GM23248 (cell line): ENCODE measurements around the gene RIPPLY3. TPM values are rescaled to one million over a fixed set of nuclear protein-coding genes. Genes with fewer than 3 reads are reported as not detected.

Experiments
- DNase-seq: peaks from one replicate; pipeline ENCODE4 v3.0.0-alpha.2; 2015
- H2AFZ ChIP-seq: fragments of 200-600 bp; sonication (generic); 2 replicates; pipeline ENCODE4 v1.6.1; 2016; ENCODE audit warnings: antibody characterized with exemption
- H3F3A ChIP-seq: fragments of 200-600 bp; sonication (generic); 2 replicates; pipeline ENCODE4 v1.6.1; 2016; ENCODE audit warnings: mild to moderate bottlenecking, antibody characterized with exemption, mixed run types; ENCODE audit not compliant: insufficient read depth
- H3K27ac ChIP-seq: fragments of 200-600 bp; sonication (generic); 2 replicates; pipeline ENCODE4 v1.5.1; 2016; ENCODE audit warnings: mild to moderate bottlenecking
- H3K27me3 ChIP-seq: fragments of 200-600 bp; sonication (generic); replicated peaks from 2 replicates; pipeline ENCODE4 v1.6.1; 2016; ENCODE audit warnings: mild to moderate bottlenecking; ENCODE audit not compliant: insufficient read depth
- H3K36me3 ChIP-seq: fragments of 200-600 bp; sonication (generic); 2 replicates; pipeline ENCODE4 v1.6.1; 2016; ENCODE audit warnings: low read depth, mild to moderate bottlenecking
- H3K4me1 ChIP-seq: fragments of 200-600 bp; sonication (generic); 2 replicates; pipeline ENCODE4 v1.6.1; 2016; ENCODE audit warnings: mild to moderate bottlenecking; ENCODE audit not compliant: insufficient read depth
- H3K4me2 ChIP-seq: fragments of 200-600 bp; sonication (generic); one replicate; pipeline ENCODE4 v1.6.1; 2016; ENCODE audit warnings: mild to moderate bottlenecking; ENCODE audit not compliant: unreplicated experiment
- H3K4me3 ChIP-seq: fragments of 200-600 bp; sonication (generic); 2 replicates; pipeline ENCODE4 v1.5.1; 2016; ENCODE audit warnings: mild to moderate bottlenecking
- H3K79me2 ChIP-seq: fragments of 200-600 bp; sonication (generic); 2 replicates; pipeline ENCODE4 v1.6.1; 2016; ENCODE audit warnings: mild to moderate bottlenecking; ENCODE audit not compliant: insufficient read depth
- H3K9ac ChIP-seq: fragments of 200-600 bp; sonication (generic); 2 replicates; pipeline ENCODE4 v1.6.1; 2016; ENCODE audit warnings: mild to moderate bottlenecking
- H3K9me2 ChIP-seq: fragments of 200-600 bp; sonication (generic); 2 replicates; pipeline ENCODE4 v1.6.1; 2016; ENCODE audit warnings: mixed run types, mild to moderate bottlenecking, moderate library complexity; ENCODE audit not compliant: insufficient read depth
- H3K9me3 ChIP-seq: fragments of 200-600 bp; sonication (generic); one replicate; pipeline ENCODE4 v1.6.1; 2017; ENCODE audit warnings: low read depth
- H4K20me1 ChIP-seq: fragments of 200-600 bp; sonication (generic); 2 replicates; pipeline ENCODE4 v1.6.0; 2016; ENCODE audit not compliant: insufficient read depth
- EZH2 ChIP-seq: fragments of 200-600 bp; sonication (generic); IDR thresholded peaks from 2 replicates; pipeline ENCODE4 v1.6.1; 2018; ENCODE audit warnings: antibody characterized with exemption, mild to moderate bottlenecking; ENCODE audit not compliant: insufficient read depth, poor library complexity, severe bottlenecking
- EZH2phosphoT487 ChIP-seq: fragments of 200-600 bp; sonication (generic); IDR thresholded peaks from 2 replicates; pipeline ENCODE4 v1.6.1; 2018; ENCODE audit warnings: antibody characterized with exemption, moderate library complexity, mild to moderate bottlenecking, low read depth; ENCODE audit not compliant: insufficient read depth
- WGBS, 2 experiments: methylation state at CpG; one replicate each; pipeline ENCODE4 v1.1.6; 2015 to 2017; ENCODE audit warnings: low lambda C conversion rate in 2 of 2, low coverage in 1 of 2; ENCODE audit errors: missing lambda C conversion rate in 2 of 2; 5-methylcytosine and 5-hydroxymethylcytosine counted together
- in situ Hi-C: fragments of 300-500 bp; cut with MboI; formaldehyde crosslinking; loops from 2 replicates; pipeline ENCODE4 v1.15.0; 2020
- polyA plus RNA-seq: library from polyadenylated mRNA; unstranded; fragments of >200 nt; fragmentation: Nextera tagmentation; extraction: Ambion mirVana; gene quantifications from 2 replicates; pipeline ENCODE4 v1.2.1, GENCODE V29; 2016
- total RNA-seq: library from RNA; depleted of rRNA; stranded (reverse); fragments of >200 nt; shearing (Covaris generic); gene quantifications from 2 replicates; pipeline ENCODE4 v1.2.3, GENCODE V29; 2014

Gene RIPPLY3
- total and polyA plus RNA-seq, 2 experiments from 2014 or later: not detected

GRCh38 chr21:36962098-36962780 is 44.3 kb upstream of the RIPPLY3 start:
- 96 to 98% methylated on average over 11 of the region's 11 CpGs for WGBS, 2 experiments
- peaks cover 22% of the 10 kb centered on the region for H3K79me2 ChIP-seq
- no peak overlapping the region for H2AFZ ChIP-seq
- H3K27ac ChIP-seq: no peak overlapping the region
- H3K4me1 ChIP-seq: peaks cover 7% of the 10 kb centered on the region; the same call in 1 of the 2 replicates
- no peak for DNase-seq
- in situ Hi-C loops: no loop called here
- H4K20me1 ChIP-seq: no peaks in the 10 kb centered on the region
- H3K9ac ChIP-seq: no peak overlapping the region
- H3K9me2 ChIP-seq: no peaks in the 10 kb centered on the region
- H3K27me3 ChIP-seq: no peaks in the 10 kb centered on the region
- no peak for TF ChIP-seq EZH2phosphoT487
- TF ChIP-seq EZH2: no peak
- H3K36me3 ChIP-seq: peaks cover 4% of the 10 kb centered on the region; the same call in 1 of the 2 replicates
- no peak overlapping the region for H3K4me2 ChIP-seq
- H3K4me3 ChIP-seq: no peak overlapping the region
- H3K9me3 ChIP-seq: no peaks in the 10 kb centered on the region
- no peaks in the 10 kb centered on the region for H3F3A ChIP-seq

DNA sequence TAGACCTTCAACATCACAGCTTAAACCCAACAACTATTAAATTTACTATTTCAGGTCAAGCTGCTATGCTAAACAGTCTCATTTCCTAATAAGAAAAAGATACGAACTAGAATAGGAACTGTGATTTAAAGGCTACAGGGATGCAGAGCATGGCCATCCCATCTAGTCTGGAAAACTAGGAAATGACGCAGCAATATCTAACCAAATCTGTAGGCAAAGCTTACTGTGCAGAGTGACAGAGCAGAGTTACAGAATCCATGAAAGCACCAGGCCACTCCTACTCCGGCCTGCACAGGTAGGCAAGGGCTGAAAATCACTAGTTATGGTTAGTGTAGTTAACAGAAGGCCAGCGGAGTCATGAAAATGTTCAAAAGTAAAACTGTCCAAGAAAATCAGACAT is 42.1 kb upstream of the RIPPLY3 start:
- Histone ChIP-seq H3K4me3 (no peak overlapping the region), H3K9me2 (no peaks in the 10 kb centered on the region), H3K9ac (no peak overlapping the region), H3K79me2 (peaks cover 22% of the 10 kb centered on the region), H3F3A (no peaks in the 10 kb centered on the region), H3K36me3 (peaks cover 4% of the 10 kb centered on the region; the same call in 1 of the 2 replicates), H4K20me1 (no peaks in the 10 kb centered on the region), H3K27ac (no peak overlapping the region), H3K4me2 (no peak overlapping the region), H3K27me3 (no peaks in the 10 kb centered on the region), H3K4me1 (peaks cover 7% of the 10 kb centered on the region; the same call in 1 of the 2 replicates), H2AFZ (no peak overlapping the region), H3K9me3 (no peaks in the 10 kb centered on the region)
- DNase-seq: no peak
- TF ChIP-seq EZH2phosphoT487: no peak
- no peak for TF ChIP-seq EZH2
- WGBS, 2 experiments: 99 to 100% methylated on average over 4 of the region's 4 CpGs
- in situ Hi-C loops: no loop called here

DNA sequence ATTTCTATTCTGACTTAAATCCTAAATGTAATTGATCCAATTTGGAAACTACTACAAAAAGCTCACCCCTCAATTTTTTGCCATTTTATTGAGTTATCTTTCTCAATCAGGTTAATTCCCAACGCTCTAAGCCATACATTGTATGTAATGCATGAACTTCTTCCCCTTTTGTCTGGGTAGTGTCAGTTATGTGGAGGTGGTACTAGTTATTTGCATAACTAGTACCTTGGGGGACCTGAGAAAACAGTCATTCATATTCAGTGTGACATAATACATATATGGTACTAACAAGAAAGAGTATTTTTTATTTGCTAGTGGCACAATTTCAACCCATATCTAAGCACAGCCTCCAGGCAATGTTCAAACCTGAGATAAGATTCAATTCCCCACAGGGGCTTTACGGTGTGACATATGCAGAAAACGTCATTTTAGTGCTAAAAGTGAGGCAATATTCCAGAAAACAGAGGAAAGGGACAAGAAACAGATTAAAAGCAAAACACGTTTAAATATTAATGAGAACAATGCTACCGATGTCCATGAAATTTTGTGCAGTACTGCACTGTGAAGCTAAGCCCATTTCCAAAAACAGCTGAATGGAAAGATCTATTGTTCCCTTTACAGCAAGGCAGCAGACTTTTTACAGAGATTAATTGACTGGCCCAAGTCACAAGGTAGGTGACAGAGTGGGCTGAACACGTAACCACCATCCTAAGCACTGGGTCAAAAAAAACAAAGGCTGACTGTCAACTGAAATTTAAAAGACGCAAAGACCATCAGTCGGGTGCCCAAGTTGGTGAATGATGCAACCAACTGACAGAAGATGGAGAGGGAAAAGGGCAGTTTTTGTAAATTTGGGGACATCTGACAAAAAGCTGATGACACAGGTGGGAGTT is 41.4 kb upstream of the RIPPLY3 start:
- peak overlapping the region; percentile 86 for H3K9ac ChIP-seq
- H3F3A ChIP-seq: no peaks in the 10 kb centered on the region
- no peaks in the 10 kb centered on the region for H4K20me1 ChIP-seq
- H2AFZ ChIP-seq: peak overlapping the region; percentile 85; the same call in 1 of the 2 replicates
- H3K79me2 ChIP-seq: peaks cover 22% of the 10 kb centered on the region
- H3K9me3 ChIP-seq: no peaks in the 10 kb centered on the region
- no peaks in the 10 kb centered on the region for H3K27me3 ChIP-seq
- in situ Hi-C loops: no loop called here
- TF ChIP-seq EZH2 (no peak), EZH2phosphoT487 (no peak)
- H3K4me1 ChIP-seq: peaks cover 7% of the 10 kb centered on the region; the same call in 1 of the 2 replicates
- no peak for DNase-seq
- H3K27ac ChIP-seq: no peak overlapping the region
- H3K9me2 ChIP-seq: no peaks in the 10 kb centered on the region
- WGBS, 2 experiments: 73 to 80% methylated on average over 8 of the region's 8 CpGs
- H3K4me3 ChIP-seq: peak overlapping the region; percentile 89
- peaks cover 4% of the 10 kb centered on the region; the same call in 1 of the 2 replicates for H3K36me3 ChIP-seq
- peak overlapping the region; percentile 80 for H3K4me2 ChIP-seq

GRCh38 chr21:36965720-36966065 is 40.8 kb upstream of the RIPPLY3 start:
- H3K36me3 ChIP-seq: peaks cover under 1% of the 10 kb centered on the region; the same call in 1 of the 2 replicates
- H3K27me3 ChIP-seq: no peaks in the 10 kb centered on the region
- no peaks in the 10 kb centered on the region for H3K9me2 ChIP-seq
- H4K20me1 ChIP-seq: no peaks in the 10 kb centered on the region
- no peak overlapping the region for H3K27ac ChIP-seq
- peak overlapping the region; percentile 86 for H3K9ac ChIP-seq
- peak overlapping the region; percentile 89 for H3K4me3 ChIP-seq
- H3K9me3 ChIP-seq: no peaks in the 10 kb centered on the region
- H3K4me2 ChIP-seq: peak overlapping the region; percentile 80
- no peaks in the 10 kb centered on the region for H3F3A ChIP-seq
- peak overlapping the region; percentile 85 for H2AFZ ChIP-seq
- DNase-seq: no peak
- peaks cover 22% of the 10 kb centered on the region for H3K79me2 ChIP-seq
- TF ChIP-seq EZH2phosphoT487: no peak
- no peak for TF ChIP-seq EZH2
- peaks cover 7% of the 10 kb centered on the region; the same call in 1 of the 2 replicates for H3K4me1 ChIP-seq
- 47 to 54% methylated on average over 10 of the region's 10 CpGs for WGBS, 2 experiments
- in situ Hi-C loops: no loop called here
